Ascending aorta (tissue), 2 donors: ENCODE results near the gene RAB6A. TPM values are rescaled to one million over a fixed set of nuclear protein-coding genes. Genes with fewer than 3 reads are reported as not detected.

Experiments
- DNase-seq, 2 donors: peaks; one replicate each; pipeline ENCODE4 v3.0.0-alpha.2; 2019; ENCODE audit warnings: low spot score in 2 of 2
- H3K27ac ChIP-seq, 2 donors: fragments of 200-600 bp; sonication (generic); one replicate each; pipeline ENCODE4 v1.5.1; 2016 to 2017; ENCODE audit warnings: mild to moderate bottlenecking in 1 of 2
- H3K27me3 ChIP-seq: fragments of 200-600 bp; sonication (generic); one replicate; pipeline ENCODE4 v1.5.1; 2017
- H3K36me3 ChIP-seq, 2 donors: fragments of 200-600 bp; sonication (generic); one replicate each; pipeline ENCODE4 v1.5.1; 2016
- H3K4me1 ChIP-seq, 2 donors: fragments of 200-600 bp; sonication (generic); one replicate each; pipeline ENCODE4 v1.5.1; 2016 to 2017; ENCODE audit warnings: mild to moderate bottlenecking in 1 of 2
- H3K4me3 ChIP-seq, 2 donors: fragments of 200-600 bp; sonication (generic); one replicate each; pipeline ENCODE4 v1.5.1; 2016 to 2017; ENCODE audit warnings: mild to moderate bottlenecking in 1 of 2
- H3K9me3 ChIP-seq, 2 donors: fragments of 200-600 bp; sonication (generic); one replicate each; pipeline ENCODE4 v1.5.1; 2016
- intact Hi-C: fragments of 100-400 bp; cut with DNase I; formaldehyde crosslinking; loops from one replicate; pipeline ENCODE4 v1.15.1; 2023
- total RNA-seq: library from RNA; depleted of rRNA; stranded (reverse); fragments of >200 nt; gene quantifications from one replicate; pipeline ENCODE4 v1.1.0, GENCODE V29; 2016
- TF ChIP-seq, protein P1 (sequence below), 3 experiments: fragments of 200-600 bp in 2 of 3; fragments of 450-650 bp in 1 of 3; sonication (generic) in 2 of 3; IDR thresholded peaks; one replicate each; pipeline ENCODE4 v1.5.1; 2016 to 2019; ENCODE audit warnings: antibody characterized with exemption in 3 of 3, mild to moderate bottlenecking in 1 of 3, moderate library complexity in 1 of 3

RAB6A gene
- total RNA-seq, 1 donor from 2014 or later, result 86.3 TPM

- Histone ChIP-seq H3K4me3 (no peak overlapping the region), H3K27me3 (no peaks in the 10 kb centered on the region), H3K27ac (no peak overlapping the region), H3K9me3 (no peaks in the 10 kb centered on the region), H3K36me3 (no peaks in the 10 kb centered on the region), H3K4me1 (no peaks in the 10 kb centered on the region)
- no peak for DNase-seq
- TF ChIP-seq, protein P1, sequence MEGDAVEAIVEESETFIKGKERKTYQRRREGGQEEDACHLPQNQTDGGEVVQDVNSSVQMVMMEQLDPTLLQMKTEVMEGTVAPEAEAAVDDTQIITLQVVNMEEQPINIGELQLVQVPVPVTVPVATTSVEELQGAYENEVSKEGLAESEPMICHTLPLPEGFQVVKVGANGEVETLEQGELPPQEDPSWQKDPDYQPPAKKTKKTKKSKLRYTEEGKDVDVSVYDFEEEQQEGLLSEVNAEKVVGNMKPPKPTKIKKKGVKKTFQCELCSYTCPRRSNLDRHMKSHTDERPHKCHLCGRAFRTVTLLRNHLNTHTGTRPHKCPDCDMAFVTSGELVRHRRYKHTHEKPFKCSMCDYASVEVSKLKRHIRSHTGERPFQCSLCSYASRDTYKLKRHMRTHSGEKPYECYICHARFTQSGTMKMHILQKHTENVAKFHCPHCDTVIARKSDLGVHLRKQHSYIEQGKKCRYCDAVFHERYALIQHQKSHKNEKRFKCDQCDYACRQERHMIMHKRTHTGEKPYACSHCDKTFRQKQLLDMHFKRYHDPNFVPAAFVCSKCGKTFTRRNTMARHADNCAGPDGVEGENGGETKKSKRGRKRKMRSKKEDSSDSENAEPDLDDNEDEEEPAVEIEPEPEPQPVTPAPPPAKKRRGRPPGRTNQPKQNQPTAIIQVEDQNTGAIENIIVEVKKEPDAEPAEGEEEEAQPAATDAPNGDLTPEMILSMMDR (IDR thresholded peaks at IDR 0.05), result no peak
- intact Hi-C loops, result no loop called here
These were observed 119.2 kb downstream of the RAB6A start for GRCh38 chr11:73641668-73642067.

GRCh38 chr11:73640592-73640991 lies 120.3 kb downstream of the RAB6A start:
- DNase-seq, result no peak
- intact Hi-C loops, result no loop called here
- Histone ChIP-seq H3K27ac (no peak overlapping the region), H3K4me3 (no peak overlapping the region), H3K9me3 (no peaks in the 10 kb centered on the region), H3K27me3 (no peaks in the 10 kb centered on the region), H3K36me3 (no peaks in the 10 kb centered on the region), H3K4me1 (no peaks in the 10 kb centered on the region)
- TF ChIP-seq, protein P1 (IDR thresholded peaks at IDR 0.05), result no peak

DNA sequence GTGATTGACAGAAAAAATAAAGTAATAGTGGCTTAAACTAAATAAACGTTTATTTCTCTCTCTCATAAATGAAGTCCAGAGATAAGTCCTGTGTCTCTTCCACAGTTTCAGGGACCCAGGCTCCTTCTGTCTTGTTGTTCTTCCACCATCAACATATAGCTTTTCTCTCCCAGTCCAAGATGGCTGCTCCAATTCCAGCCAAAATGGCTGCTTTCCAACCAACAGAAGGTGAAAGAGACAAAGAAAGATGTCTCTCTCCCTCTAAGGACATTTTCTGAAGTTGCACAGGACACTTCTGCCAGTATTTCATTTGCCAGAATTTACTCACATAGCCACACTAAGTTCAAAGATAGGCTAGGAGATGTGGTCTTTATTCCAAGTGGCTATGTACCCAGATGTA lies 123.9 kb downstream of the RAB6A start:
- Histone ChIP-seq H3K4me3 (no peak overlapping the region), H3K9me3 (no peaks in the 10 kb centered on the region), H3K4me1 (no peaks in the 10 kb centered on the region), H3K36me3 (no peaks in the 10 kb centered on the region), H3K27ac (no peak overlapping the region), H3K27me3 (no peaks in the 10 kb centered on the region)
- TF ChIP-seq, protein P1 (IDR thresholded peaks at IDR 0.05), result no peak
- no peak for DNase-seq
- intact Hi-C loops, result no loop called here

- intact Hi-C loops, result no loop called here
- no peaks in the 10 kb centered on the region for H3K9me3 ChIP-seq
- TF ChIP-seq, protein P1 (IDR thresholded peaks at IDR 0.05), result no peak
- H3K27ac ChIP-seq, result no peak overlapping the region
- no peak overlapping the region for H3K4me3 ChIP-seq
- H3K36me3 ChIP-seq, result no peaks in the 10 kb centered on the region
- H3K27me3 ChIP-seq, result no peaks in the 10 kb centered on the region
- DNase-seq, result no peak
- no peaks in the 10 kb centered on the region for H3K4me1 ChIP-seq
These were observed 124.6 kb downstream of the RAB6A start for GRCh38 chr11:73636249-73636648.

DNA sequence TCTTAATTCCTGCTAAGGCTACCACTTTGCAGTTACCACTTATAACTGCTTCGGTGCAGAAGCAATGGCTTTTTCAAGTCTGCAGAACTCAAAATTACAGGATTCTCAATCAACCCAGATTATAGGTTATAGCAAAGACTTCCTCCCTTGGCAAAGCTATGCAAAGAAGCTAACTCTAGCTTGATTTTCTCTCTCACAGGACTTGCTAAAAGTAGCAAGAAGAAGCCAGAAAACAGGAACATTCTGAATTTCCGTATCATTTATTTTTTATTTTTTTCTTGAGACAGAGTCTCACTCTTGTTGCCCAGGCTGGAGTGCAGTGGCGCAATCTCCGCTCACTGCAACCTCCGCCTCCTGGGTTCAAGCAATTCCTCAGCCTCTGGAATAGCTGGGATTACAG lies 125.2 kb downstream of the RAB6A start:
- no peaks in the 10 kb centered on the region for H3K9me3 ChIP-seq
- no peaks in the 10 kb centered on the region for H3K36me3 ChIP-seq
- H3K4me3 ChIP-seq, result no peak overlapping the region
- H3K27ac ChIP-seq, result no peak overlapping the region
- DNase-seq, result no peak
- TF ChIP-seq, protein P1 (IDR thresholded peaks at IDR 0.05), result no peak
- intact Hi-C loops, result no loop called here
- no peaks in the 10 kb centered on the region for H3K4me1 ChIP-seq
- no peaks in the 10 kb centered on the region for H3K27me3 ChIP-seq

- Histone ChIP-seq H3K36me3 (no peaks in the 10 kb centered on the region), H3K27ac (no peak overlapping the region), H3K4me3 (no peak overlapping the region), H3K4me1 (no peaks in the 10 kb centered on the region), H3K27me3 (no peaks in the 10 kb centered on the region), H3K9me3 (no peaks in the 10 kb centered on the region)
- intact Hi-C loops, result no loop called here
- TF ChIP-seq, protein P1 (IDR thresholded peaks at IDR 0.05), result no peak
- no peak for DNase-seq
These were observed 126.9 kb downstream of the RAB6A start for GRCh38 chr11:73633999-73634398.
